Esophagus muscularis mucosa (tissue), 3 donors: ENCODE data around the gene GDF7.

Source experiments
- POLR2A ChIP-seq: fragments of 450-650 bp; IDR thresholded peaks from one replicate; pipeline ENCODE4 v1.6.1; 2017; ENCODE audit warnings: antibody characterized with exemption, moderate library complexity, mild to moderate bottlenecking, low read depth
- TF ChIP-seq, protein P1 (sequence below), 3 experiments: fragments of 200-600 bp in 2 of 3; fragments of 450-650 bp in 1 of 3; sonication (generic) in 2 of 3; IDR thresholded peaks; one replicate each; pipeline ENCODE4 v1.5.1; 2017 to 2019; ENCODE audit warnings: antibody characterized with exemption in 3 of 3, mild to moderate bottlenecking in 2 of 3, moderate library complexity in 1 of 3

- TF ChIP-seq, protein P1, sequence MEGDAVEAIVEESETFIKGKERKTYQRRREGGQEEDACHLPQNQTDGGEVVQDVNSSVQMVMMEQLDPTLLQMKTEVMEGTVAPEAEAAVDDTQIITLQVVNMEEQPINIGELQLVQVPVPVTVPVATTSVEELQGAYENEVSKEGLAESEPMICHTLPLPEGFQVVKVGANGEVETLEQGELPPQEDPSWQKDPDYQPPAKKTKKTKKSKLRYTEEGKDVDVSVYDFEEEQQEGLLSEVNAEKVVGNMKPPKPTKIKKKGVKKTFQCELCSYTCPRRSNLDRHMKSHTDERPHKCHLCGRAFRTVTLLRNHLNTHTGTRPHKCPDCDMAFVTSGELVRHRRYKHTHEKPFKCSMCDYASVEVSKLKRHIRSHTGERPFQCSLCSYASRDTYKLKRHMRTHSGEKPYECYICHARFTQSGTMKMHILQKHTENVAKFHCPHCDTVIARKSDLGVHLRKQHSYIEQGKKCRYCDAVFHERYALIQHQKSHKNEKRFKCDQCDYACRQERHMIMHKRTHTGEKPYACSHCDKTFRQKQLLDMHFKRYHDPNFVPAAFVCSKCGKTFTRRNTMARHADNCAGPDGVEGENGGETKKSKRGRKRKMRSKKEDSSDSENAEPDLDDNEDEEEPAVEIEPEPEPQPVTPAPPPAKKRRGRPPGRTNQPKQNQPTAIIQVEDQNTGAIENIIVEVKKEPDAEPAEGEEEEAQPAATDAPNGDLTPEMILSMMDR (IDR thresholded peaks at IDR 0.05) = no peak
- TF ChIP-seq POLR2A = no peak
Observed at GRCh38 chr2:20626392-20626697, 40.6 kb upstream of the GDF7 start.
